HG02610 (cell line): ENCODE data around the gene PI16.
"Not testable (repeated sequence)": the region's sequence is repeated elsewhere in the genome, so short reads cannot be mapped to it uniquely, and the experiment has no call there.

Source experiments
- ATAC-seq: cut with Tn5 transposase; IDR thresholded peaks from one replicate; pipeline ENCODE4 v1.9.1; 2021; ENCODE audit warnings: mild to moderate bottlenecking, moderate library complexity; ENCODE audit not compliant: unreplicated experiment

Gene PI16

GRCh38 chr6:36928547-36928918, 26.0 kb upstream of the PI16 start:
- no peak for ATAC-seq

DNA sequence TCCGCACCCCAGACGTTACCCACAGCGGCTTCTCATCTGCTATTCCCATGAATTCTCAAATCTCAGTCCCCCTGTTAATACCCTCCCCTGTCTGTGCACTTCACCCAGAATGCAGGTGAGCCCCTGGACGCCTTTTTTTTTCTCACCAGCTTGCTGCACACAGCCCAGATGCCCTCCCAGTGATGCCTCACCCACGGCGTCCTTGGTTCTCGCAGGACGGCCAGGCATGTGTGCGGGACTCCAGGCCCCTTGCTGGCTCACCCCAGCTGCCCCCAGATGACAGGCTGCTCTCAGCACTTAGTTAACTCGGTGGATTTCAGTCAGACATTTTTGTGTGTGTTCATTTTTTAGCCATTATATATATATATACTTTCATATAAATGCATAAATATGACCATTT, 25.4 kb upstream of the PI16 start:
- ATAC-seq = no peak

GRCh38 chr6:36929607-36930006, 24.9 kb upstream of the PI16 start:
- no peak for ATAC-seq

- ATAC-seq = no peak
Measured at GRCh38 chr6:36930483-36930882, 24.1 kb upstream of the PI16 start.

GRCh38 chr6:36933102-36933501, 21.4 kb upstream of the PI16 start:
- ATAC-seq = no peak

DNA sequence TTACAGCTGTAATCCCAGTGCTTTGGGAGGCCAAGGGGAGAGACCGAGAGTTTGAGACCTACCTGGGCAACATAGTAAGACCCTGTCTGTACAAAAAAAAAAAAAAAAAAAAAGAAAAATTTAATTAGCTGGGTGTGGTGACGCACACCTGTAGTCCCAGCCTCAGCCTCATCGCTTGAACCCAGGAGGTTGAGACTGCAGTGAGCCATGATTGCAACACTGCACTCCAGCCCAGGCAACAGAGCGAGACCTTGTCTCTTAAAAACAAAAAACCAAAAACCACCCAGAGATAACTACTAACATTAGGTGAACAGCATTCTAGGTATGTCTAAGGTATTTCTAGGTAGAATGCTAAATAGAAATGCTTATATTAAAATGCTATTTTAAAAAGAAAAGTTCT, 21.0 kb upstream of the PI16 start:
- no peak for ATAC-seq

DNA sequence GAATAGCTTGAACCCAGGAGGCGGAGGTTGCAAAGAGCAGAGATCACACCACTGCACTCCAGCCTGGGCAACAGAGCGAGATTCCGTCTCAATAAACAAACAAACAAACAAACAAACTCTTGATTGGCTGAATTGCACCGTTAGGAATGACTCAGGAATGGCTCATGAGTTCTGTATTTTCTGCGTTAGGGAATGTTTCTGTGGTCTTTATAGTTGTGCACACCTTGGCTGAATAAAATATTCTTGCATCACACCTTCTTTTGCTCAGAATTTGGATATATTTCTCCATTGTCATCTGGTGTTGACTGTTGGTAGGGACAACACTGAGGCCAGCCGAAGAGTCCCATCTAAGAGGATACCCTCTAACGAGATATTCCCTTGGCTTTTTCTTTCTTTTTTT, 19.6 kb upstream of the PI16 start:
- ATAC-seq = no peak

- no peak for ATAC-seq
Measured at GRCh38 chr6:36936824-36937223, 17.7 kb upstream of the PI16 start.

- no peak for ATAC-seq
Measured at GRCh38 chr6:36937896-36938295, 16.6 kb upstream of the PI16 start.

GRCh38 chr6:36938536-36938935, 16.0 kb upstream of the PI16 start:
- ATAC-seq = no peak

GRCh38 chr6:36939005-36939404, 15.5 kb upstream of the PI16 start:
- ATAC-seq = not testable (repeated sequence)

DNA sequence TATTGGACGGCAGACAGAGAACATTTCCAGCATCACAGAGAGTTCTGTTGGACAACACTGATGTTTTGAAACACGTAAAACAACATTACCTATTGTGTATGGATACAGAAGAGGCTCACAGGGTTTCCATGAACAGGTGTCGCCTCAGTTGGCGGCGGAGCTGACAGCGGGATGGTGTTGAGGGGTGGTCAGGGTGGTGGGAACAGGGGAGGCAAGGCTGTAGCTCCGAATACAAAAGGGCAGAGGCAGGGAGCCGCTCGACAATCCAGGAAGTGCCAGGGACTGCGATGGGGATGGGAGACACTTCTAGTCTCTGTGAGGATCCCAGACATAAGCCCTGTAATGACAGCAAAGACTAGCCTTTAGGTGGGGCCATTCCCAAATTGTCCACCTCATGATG, 14.5 kb upstream of the PI16 start:
- ATAC-seq = no peak

DNA sequence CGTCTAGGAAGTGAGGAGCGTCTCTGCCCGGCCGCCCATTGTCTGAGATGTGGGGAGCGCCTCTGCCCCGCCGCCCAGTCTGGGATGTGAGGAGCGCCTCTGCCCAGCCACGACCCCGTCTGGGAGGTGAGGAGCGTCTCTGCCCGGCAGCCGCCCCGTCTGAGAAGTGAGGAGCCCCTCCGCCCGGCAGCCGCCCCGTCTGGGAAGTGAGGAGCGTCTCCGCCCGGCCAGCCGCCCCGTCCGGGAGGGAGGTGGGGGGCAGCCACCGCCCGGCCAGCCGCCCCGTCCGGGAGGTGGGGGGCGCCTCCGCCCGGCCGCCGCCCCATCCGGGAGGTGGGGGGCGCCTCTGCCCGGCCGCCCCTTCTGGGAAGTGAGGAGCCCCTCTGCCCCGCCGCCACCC, 13.0 kb upstream of the PI16 start:
- ATAC-seq = not testable (repeated sequence)

GRCh38 chr6:36942329-36942728, 12.2 kb upstream of the PI16 start:
- ATAC-seq = not testable (repeated sequence)

- ATAC-seq = no peak
Measured at GRCh38 chr6:36944650-36945049, 9.9 kb upstream of the PI16 start.

- no peak for ATAC-seq
Measured at GRCh38 chr6:36945301-36945700, 9.2 kb upstream of the PI16 start.

GRCh38 chr6:36946526-36946925, 8.0 kb upstream of the PI16 start:
- ATAC-seq = no peak

- ATAC-seq = no peak
Measured at GRCh38 chr6:36947570-36948351, 6.8 kb upstream of the PI16 start.

GRCh38 chr6:36949076-36949475, 5.5 kb upstream of the PI16 start:
- ATAC-seq = not testable (repeated sequence)

DNA sequence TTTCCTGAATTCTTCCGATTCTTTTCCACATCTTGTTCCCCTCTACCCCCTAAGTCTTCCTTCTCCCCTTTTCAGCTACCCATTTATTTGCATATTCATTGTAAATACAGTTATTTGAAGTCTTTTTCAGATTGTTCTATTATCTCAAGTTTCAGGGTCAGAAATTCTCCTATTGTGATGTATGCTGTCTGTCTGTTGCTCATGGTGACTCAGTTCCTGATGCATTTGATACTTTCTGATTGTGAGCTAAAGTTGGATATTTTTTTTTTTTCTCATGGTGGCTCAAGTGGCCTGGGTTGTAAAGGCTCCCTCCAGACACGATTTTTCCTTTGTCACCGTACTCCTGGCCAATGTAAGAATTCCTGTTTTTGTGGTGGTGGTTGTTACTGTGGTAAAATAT, 4.9 kb upstream of the PI16 start:
- no peak for ATAC-seq

GRCh38 chr6:36953931-36954261, 642 bp upstream of the PI16 start:
- ATAC-seq = no peak

DNA sequence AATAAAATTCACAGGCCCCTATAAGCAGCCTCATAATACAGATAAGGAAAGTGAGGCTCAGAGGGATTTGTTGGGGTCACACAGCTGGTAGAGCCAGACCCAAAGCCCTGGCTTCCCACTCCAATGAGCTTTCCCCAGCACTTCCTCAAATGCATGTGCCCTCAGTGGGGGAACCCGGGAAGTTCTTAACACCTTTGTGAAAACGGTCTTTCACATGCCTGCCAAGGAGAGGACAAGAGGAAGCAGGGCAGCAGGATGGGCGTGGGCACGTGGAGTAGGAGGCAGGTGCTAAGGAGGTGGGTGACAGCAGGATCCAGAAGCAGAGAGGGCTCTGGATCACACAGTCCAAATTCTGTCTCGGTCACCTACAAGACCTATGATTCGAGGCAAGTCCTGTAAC, 598 bp downstream of the PI16 start:
- no peak for ATAC-seq

- no peak for ATAC-seq
Measured at GRCh38 chr6:36955671-36956445, 1.3 kb downstream of the PI16 start.
